PC-3 (cell line): Measurements from ENCODE around the gene SGCD.

Source experiments
- CTCF ChIP-seq: fragments of 300-600 bp; sonication (generic); conservative IDR thresholded peaks from 2 replicates; pipeline ENCODE4 v1.5.1; 2017; ENCODE audit warnings: antibody characterized with exemption, low read depth, mild to moderate bottlenecking, low read length
- EZH2 ChIP-seq: fragments of 300-600 bp; sonication (generic); IDR thresholded peaks from one replicate; pipeline ENCODE4 v1.6.1; 2017; ENCODE audit warnings: antibody characterized with exemption, mild to moderate bottlenecking, low read length; ENCODE audit not compliant: unreplicated experiment

- TF ChIP-seq CTCF, result no peak
- no peak for TF ChIP-seq EZH2
These were observed 94.8 kb downstream of the SGCD start for GRCh38 chr5:156421798-156422197.
